HG02938 (cell line): Measurements from ENCODE around the gene ALK.

Experiments used
- ATAC-seq: cut with Tn5 transposase; IDR thresholded peaks from one replicate; pipeline ENCODE4 v1.9.1; 2021; ENCODE audit warnings: mild to moderate bottlenecking, moderate library complexity; ENCODE audit not compliant: unreplicated experiment

The ALK gene

GRCh38 chr2:29583548-29584156 is 337.7 kb downstream of the ALK start:
- peak; percentile 10 for ATAC-seq

DNA sequence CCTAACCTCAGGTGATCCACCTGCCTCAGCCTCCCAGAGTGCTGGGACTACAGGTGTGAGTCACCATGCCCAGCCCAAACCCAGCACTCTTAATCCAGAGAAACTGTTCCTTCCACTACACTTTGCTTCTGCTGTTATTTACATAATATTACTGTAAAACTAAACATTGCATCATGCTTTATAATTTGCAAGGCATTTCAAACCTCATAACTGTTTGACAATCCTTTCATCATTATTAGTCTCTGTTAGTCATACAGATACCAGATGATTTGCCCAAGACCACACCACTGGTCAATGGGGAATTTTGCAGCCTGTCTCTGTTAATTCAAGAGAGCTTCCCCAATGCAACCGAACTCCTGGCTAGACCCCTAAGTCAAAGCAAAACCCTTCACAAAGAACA is 338.3 kb downstream of the ALK start:
- peak; percentile 70 for ATAC-seq

- no peak for ATAC-seq
These were observed 339.3 kb downstream of the ALK start for GRCh38 chr2:29582062-29582461.

DNA sequence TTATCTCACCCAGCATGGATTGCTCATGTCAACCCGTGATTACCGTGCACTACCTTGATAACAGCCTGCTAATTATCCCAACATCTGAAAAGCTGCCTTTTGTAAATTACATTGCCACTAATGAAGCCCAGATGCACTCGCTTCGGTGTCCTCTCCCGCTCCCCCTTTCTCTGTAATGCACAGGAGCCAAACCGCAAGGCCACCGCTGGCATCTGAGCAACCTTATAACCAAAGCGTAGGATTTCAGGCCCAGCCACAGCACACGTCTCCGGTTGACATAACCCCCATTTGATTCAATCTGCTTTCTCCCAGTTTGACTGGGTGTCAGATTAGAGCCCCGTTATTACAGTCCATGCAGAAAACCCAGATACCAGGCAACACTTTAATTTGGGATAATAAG is 341.2 kb downstream of the ALK start:
- no peak for ATAC-seq

- no peak for ATAC-seq
These were observed 341.8 kb downstream of the ALK start for GRCh38 chr2:29579495-29580169.

DNA sequence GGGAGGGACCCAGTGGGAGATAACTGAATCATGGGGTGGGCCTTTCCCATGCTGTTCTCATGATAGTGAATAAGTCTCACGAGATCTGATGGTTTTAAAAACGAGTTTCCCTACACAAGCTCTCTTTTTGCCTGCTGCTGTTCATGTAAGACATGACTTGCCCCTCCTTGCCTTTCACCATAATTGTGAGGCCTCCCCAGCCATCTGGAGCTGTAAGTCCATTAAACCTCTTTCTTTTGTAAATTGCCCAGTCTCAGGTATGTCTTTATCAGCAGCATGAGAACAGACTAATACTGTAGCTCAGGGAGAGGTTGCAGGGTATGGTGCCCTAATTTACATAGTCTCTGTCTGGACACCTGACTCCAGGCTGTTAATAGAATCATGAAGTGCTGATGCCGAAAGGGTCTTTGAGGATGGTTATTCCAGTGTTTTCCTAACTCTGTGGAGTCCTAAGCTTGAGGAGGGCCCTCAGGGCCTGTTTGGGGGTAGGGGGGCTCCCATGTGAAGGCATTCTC is 343.2 kb downstream of the ALK start:
- ATAC-seq = no peak

- no peak for ATAC-seq
These were observed 345.2 kb downstream of the ALK start for GRCh38 chr2:29576231-29576630.

- ATAC-seq = no peak
These were observed 346.0 kb downstream of the ALK start for GRCh38 chr2:29575370-29575890.

DNA sequence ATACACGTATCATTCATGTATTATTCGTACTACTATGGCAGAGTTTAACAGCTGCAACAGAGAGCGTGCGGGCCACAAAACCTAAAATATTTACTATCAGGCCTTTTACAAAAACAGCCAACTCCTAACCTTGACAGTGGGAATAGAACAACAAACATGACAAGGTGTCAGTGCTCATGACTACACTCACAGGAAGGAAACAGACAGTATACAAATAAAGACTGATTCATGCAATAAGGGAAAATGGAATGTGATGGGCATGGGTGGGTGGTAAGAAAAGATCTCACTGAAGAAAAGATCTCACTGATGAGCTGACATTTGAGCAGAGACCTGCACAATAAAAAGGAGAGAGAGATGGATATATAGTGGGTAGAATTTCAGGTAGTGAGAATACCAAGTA is 347.8 kb downstream of the ALK start:
- ATAC-seq = no peak

- ATAC-seq = no peak
These were observed 348.2 kb downstream of the ALK start for GRCh38 chr2:29573147-29573546.

- no peak for ATAC-seq
These were observed 350.8 kb downstream of the ALK start for GRCh38 chr2:29570539-29570938.

- no peak for ATAC-seq
These were observed 353.4 kb downstream of the ALK start for GRCh38 chr2:29567906-29568520.

- no peak for ATAC-seq
These were observed 357.7 kb downstream of the ALK start for GRCh38 chr2:29563697-29564096.

GRCh38 chr2:29562896-29563295 is 358.5 kb downstream of the ALK start:
- no peak for ATAC-seq

DNA sequence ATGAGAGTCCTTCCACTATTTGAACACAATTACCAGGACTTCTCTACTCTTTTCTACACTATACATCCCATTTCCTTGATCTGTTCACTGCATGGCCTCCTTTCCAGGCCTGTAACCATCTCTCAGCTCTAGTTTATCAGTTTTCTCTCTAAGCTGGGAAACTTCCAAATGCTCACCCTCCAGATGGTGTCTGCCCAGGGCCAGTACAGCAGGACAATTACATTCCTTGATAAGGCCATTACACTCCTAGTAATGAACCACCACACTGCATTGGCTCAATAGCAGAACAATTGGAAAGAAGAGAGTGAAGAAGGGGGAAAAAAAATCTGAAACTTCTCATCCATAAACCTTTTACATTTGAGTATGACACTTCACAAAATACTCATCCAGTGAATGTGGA is 359.1 kb downstream of the ALK start:
- ATAC-seq = no peak

- no peak for ATAC-seq
These were observed 359.8 kb downstream of the ALK start for GRCh38 chr2:29561628-29562027.

- no peak for ATAC-seq
These were observed 360.2 kb downstream of the ALK start for GRCh38 chr2:29561181-29561580.

DNA sequence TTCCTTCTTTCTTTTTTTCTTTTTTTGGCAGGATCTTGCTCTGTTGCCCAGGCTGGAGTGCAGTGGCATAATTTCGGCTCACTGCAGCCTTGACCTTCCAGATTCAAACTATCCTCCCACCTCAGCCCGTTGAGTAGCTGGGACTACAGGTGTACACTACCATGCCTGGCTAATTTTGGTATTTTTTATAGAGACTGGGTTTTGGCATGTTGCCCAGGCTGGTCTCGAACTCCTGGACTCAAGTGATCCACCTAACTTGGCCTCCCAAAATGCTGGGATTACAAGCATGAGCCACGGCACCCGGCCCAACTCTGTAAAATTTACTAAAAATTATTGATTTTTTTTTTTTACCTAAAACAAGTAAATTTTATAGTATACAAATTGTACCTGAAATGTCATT is 360.8 kb downstream of the ALK start:
- no peak for ATAC-seq

DNA sequence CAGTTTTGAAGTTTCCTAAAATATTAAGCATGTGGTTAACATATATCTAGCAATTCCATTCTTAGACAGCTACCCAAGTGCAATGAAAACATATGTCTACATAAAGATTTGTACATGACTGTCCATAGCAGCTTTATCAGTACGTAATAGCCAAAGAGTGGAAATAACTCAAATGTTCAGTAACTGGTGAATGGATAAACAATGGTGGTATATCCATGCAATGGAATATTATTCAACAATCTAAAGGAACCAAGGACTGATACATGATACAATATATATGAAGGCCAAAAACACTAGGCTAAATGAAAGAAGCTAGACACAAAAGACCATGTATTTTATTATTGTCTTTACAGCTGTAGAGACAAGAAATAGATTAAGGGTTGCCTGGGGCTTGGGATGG is 361.4 kb downstream of the ALK start:
- no peak for ATAC-seq

DNA sequence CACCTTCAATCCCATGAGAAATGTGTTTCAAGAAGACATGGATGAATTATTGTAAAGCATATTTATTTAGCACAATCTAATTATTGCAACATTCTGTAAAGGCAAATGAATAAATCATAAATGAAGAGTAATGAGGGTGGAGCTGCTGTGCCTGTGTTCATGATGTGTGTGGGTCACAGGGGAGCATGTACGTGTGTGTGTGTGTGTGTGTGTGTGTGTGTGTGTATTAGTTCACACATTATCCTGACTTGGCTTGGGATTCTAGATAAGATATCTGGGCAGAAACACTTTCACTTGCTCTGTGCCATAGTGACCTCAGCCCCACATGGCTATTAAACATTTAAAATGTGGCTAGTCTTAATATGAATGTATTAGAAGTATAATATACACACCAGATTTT is 361.8 kb downstream of the ALK start:
- ATAC-seq = no peak

DNA sequence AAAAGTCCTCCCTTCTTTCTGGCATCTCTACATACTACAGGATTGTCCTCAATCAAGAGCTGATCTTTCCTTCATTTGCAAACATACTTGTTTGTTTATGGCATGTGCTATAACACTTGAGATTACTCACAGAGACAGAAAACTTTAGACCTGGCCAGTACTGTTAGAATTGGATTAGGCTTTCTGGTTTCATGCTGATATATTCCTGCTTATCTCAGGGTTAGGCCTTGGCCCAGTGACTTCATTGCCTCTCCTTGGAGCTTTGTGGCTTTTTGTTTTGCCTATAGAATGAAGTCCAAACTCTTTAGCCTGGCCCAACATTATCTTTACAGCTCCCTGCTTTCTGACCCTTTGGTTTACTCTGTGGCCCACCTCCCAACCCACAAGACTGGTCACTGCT is 363.3 kb downstream of the ALK start:
- no peak for ATAC-seq

DNA sequence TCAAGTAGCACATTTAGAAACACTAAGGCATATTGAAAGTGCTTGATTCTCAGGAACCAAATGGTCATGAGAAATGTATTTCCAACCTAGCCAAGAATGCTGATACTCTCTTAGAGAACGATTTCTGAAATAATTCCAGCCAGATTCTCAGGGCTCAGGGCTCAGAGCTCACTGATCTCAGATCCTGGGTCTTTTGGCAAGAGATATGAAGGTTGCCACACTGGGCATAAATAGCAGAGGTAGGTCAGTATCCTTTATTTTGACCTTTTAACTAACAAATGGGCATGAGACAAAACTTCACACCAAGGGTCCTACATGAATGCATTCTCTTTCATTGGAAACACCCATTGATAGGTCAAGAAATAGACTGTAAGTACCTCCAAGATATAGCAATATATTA is 364.1 kb downstream of the ALK start:
- no peak for ATAC-seq
